Panc1 (cell line): ENCODE data around the gene LRRK1.
A peak's percentile ranks its signal among the peaks of the same experiment; 100 is the strongest.

ENCODE experiments used
- CTCF ChIP-seq: fragments of 450-650 bp; IDR thresholded peaks from 2 replicates; pipeline ENCODE4 v1.5.1; 2017; ENCODE audit warnings: mild to moderate bottlenecking
- SIN3A ChIP-seq: IDR thresholded peaks from 2 replicates; pipeline ENCODE4 v1.6.1; 2012; ENCODE audit warnings: low read depth, mild to moderate bottlenecking, low read length, moderate library complexity, borderline replicate concordance; ENCODE audit not compliant: insufficient read depth

DNA sequence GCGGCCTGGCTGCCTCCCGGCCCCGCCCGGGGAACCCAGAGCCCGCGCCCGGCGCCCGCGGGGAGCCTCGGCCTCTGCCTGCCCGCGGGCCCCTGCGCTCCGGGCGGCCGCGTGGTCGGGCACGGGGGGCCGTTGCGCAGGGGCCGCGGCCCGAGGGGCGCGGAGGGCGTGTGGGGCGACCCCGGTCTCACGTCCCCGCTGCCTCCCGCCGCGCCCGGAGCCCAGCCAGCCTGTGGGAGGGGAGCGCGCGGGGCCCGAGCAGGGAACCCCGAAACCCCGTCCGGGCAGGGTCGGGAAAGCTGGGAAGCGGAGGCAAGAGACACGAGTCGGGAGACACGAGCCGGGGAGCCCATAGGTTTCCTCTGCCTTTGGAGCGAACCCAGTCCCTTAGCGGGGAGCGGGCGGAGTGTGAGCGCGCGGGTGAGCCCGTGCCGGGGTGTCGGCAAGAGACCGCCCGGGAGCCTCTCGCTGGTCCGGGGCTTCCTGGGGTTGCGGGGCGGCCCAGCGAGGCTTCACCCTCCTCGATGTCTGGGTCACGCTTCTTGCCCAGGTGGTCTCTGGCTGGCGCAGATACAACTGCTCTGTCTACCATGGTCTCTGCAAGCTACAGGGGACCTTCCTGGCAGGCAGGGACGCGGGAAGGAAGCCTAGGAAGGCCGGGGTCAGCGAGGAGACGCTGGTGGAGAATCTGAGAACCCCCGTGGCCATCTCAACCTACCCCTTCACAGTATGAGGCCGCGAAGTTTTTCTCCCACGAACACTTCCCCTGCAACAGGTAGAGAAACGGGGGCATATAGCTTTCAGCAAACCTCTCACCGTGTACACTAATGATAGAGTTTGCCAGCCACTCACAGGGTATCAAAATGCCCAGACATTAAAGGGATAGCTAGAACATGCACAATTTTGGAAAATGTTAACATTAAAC is 586 bp downstream of the LRRK1 start:
- peak; percentile 9; the same call in 1 of the 2 replicates for TF ChIP-seq CTCF
- TF ChIP-seq SIN3A, result peak; percentile 48; the same call in 1 of the 2 replicates
